GM21786 (cell line): ENCODE data around the gene EHD1.

Experiments used
- ATAC-seq: cut with Tn5 transposase; IDR thresholded peaks from one replicate; pipeline ENCODE4 v1.9.1; 2021; ENCODE audit not compliant: unreplicated experiment

Gene EHD1

GRCh38 chr11:64878494-64879243 is at the start of gene EHD1:
EHD1 (minus strand) TSS chr11:64878621; CDS start chr11:64878464, 157 bp downstream.
- peak; percentile 67 for ATAC-seq

- no peak for ATAC-seq
These were observed 48.3 kb upstream of the EHD1 start for GRCh38 chr11:64926689-64927088.

GRCh38 chr11:64925536-64926436 is 47.4 kb upstream of the EHD1 start:
- no peak for ATAC-seq

- ATAC-seq = peak; percentile 14
These were observed 46.5 kb upstream of the EHD1 start for GRCh38 chr11:64924910-64925284.

- ATAC-seq = peak; percentile 83
These were observed 45.8 kb upstream of the EHD1 start, which contains the start of gene PPP2R5B for GRCh38 chr11:64923944-64924909. PPP2R5B (plus strand) TSS chr11:64924689; CDS start chr11:64925735, 1,046 bp downstream.

GRCh38 chr11:64923151-64923661 is 44.8 kb upstream of the EHD1 start:
- ATAC-seq = no peak

GRCh38 chr11:64921384-64921783 is 43.0 kb upstream of the EHD1 start:
- no peak for ATAC-seq

GRCh38 chr11:64920124-64920523 is 41.7 kb upstream of the EHD1 start:
- ATAC-seq = no peak

GRCh38 chr11:64919627-64920026 is 41.2 kb upstream of the EHD1 start:
- ATAC-seq = no peak

- no peak for ATAC-seq
These were observed 39.6 kb upstream of the EHD1 start for GRCh38 chr11:64918017-64918416.

- no peak for ATAC-seq
These were observed 39.2 kb upstream of the EHD1 start for GRCh38 chr11:64917663-64917995.

- ATAC-seq = peak; percentile 96
These were observed 38.6 kb upstream of the EHD1 start, which contains the start of gene ATG2A for GRCh38 chr11:64916775-64917662. ATG2A (minus strand) TSS chr11:64917209; CDS start chr11:64917135, 74 bp downstream.

GRCh38 chr11:64916040-64916774 is 37.8 kb upstream of the EHD1 start:
- no peak for ATAC-seq

GRCh38 chr11:64915376-64915887 is 37.0 kb upstream of the EHD1 start:
- ATAC-seq = no peak

- ATAC-seq = no peak
These were observed 35.7 kb upstream of the EHD1 start for GRCh38 chr11:64914123-64914522.

GRCh38 chr11:64913171-64913727 is 34.8 kb upstream of the EHD1 start:
- ATAC-seq = no peak

- ATAC-seq = no peak
These were observed 33.3 kb upstream of the EHD1 start for GRCh38 chr11:64911689-64912088.

GRCh38 chr11:64911142-64911541 is 32.7 kb upstream of the EHD1 start:
- ATAC-seq = no peak
